GM18511 (cell line): ENCODE data around the gene ROGDI.

ENCODE experiments used
- ATAC-seq: cut with Tn5 transposase; IDR thresholded peaks from one replicate; pipeline ENCODE4 v1.9.1; 2021; ENCODE audit warnings: mild to moderate bottlenecking, moderate library complexity; ENCODE audit not compliant: unreplicated experiment

ROGDI gene, protein sequence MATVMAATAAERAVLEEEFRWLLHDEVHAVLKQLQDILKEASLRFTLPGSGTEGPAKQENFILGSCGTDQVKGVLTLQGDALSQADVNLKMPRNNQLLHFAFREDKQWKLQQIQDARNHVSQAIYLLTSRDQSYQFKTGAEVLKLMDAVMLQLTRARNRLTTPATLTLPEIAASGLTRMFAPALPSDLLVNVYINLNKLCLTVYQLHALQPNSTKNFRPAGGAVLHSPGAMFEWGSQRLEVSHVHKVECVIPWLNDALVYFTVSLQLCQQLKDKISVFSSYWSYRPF

DNA sequence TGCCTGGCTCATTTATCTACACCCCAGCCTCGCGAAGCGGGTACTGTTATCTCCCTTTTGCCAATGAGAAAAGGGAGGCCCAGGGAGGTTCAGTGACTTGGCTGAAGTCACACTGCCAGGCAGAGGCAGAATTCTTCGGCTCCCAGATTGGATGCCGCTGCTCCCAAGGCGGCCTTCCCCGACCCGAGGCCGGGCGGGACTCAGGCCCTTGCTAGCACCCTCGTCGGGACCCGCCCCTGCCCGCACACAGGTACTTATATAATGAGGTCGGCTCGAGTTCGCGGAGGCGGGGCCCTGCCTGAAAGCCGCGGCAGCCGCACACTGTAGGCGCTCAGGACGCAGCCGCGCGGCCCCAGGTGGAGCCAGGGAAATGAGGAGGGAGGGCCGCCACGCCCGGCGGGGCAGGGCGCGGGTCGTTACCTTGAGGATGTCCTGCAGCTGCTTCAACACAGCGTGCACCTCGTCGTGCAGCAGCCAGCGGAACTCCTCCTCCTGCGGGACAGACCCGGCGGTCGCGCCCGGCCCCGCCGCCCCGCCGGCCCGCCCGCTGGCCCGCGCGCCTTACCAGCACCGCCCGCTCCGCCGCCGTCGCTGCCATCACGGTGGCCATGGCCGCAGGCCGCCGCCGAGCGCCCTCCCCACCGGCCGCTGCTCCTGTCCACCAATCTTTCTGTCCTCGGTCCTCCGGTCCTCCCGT lies at the start of gene ROGDI:
ROGDI (minus strand) TSS at position 672 of the 697 bp plus-strand sequence; CDS start at position 610, 62 bp downstream.
- peak; percentile 61 for ATAC-seq

DNA sequence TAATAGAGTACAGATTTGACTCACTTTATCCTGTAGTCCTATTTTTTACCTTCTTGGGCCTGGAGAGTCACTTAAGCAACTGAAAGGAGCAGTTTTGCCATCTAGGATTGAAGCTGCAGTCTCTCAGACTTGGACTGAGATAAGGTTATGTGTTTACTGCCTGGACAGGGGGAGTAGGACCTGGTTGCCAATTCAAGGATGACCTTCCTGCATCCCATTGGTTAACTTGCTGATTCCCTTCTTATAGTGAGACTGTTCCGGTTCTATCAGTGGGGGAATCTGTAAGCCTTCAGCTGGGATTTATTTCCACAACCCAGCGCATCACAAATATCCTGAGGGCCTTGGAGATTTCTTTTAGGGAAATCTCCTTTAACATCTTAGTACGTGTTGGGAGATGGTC lies 47.8 kb upstream of the ROGDI start:
- no peak for ATAC-seq

DNA sequence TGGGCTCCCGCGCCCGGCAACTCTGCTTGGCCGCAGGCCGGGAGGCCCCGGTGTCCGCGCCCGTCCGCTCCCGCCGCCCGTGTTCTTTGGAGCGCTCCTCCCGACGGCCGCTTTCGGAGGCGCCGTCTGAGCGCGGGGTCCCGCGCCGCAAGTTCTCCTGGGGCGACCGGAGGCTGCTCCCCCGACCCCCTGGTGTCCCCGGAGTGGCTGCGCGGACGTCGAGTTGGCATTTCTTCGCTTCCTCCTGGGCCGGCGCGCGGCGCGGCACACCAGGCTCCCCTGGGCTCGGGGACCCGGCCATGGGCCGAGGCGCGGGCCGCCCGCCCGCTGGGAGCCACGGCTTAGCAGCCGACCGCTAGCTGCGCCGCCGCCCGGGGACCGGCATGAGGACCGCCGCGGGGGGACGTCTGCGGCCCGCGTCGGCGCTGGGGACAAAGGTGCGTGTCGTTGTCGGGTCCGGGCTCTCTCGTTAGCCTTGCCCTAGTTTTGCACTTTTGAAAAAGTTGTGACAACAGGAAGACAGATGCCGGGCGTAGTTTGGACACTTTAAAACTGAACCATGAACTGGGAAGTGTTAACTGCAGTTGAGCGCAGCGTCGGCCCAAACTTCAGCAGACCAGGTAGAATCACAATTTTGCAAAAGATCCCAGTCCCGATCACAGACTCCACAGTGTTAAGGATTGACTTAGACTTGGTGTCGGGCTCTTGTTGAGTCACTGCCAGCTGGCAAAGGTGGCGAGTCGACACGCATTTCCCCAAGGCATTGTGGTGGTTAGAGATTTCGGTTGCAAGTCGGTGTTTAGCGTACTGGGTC lies 45.5 kb upstream of the ROGDI start:
- ATAC-seq: peak; percentile 17

DNA sequence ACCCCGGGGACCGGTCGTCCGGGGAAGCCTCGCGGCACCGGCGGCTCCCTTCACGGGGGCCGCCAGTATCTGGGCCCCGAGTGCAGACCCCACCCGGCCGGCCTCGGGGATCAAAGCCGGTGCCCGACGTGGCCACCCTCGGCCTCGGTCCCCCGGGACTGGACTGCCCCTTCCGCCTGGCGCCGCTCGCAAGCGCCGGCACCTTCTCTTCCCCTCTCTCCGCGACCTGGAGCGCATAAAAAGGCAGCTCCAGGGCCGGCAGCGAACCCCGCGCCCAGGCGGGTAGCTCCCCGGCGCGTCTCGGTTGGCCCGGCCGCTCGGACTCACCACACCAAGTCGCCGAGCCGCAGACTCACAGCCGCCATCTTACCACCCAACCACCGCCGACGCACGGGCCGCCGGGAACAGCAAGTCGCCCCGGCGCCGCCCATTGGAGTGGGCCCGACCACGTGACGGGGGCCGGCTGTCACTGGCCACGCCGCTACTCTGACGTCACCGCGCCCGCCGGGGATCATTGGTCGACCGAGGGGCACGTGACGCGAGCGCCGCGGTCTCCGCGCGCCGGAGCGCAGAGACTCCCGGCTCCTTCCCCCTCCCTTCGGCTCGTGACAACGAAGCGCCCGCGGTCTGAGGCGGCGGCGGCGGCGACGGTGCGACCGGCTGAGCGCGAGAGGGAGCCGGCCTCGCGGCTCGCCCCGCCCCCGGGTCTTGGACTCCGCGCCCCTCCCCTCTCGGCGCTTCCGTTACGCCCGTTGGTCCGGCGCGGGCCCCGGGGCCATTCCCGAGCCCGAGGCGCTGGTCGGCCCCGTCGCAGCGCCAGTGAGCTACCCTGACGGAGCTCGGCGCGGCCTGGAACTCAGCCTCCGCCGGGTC lies 44.7 kb upstream of the ROGDI start, which contains the start of the genes GLYR1 and UBN1:
GLYR1 (minus strand) TSS at position 388 of the 873 bp plus-strand sequence; CDS start at position 365, 23 bp downstream.
UBN1 (plus strand) TSS at position 581 of the 873 bp plus-strand sequence. CDS start 5,437 bp downstream, outside the sequence.
- peak; percentile 89 for ATAC-seq

DNA sequence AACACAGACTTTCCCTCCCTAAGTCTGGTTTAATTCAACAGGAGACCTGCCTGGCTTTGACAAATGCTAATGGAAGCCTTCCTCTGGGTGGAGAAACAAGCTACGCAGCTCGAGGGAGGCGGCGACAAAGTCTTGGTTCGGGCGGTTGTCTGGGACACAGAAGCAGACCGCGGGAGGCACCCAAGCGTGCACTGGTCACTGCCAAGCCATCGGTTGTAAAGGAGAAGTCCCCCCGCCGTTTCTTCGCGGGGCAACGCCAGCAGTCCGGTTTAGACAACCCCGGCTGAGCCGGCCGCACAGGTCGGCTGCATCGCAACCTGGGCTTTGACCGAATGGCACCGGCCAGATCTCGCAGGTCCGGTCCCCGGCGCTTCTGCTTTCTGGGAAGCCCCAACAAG lies 44.1 kb upstream of the ROGDI start:
- ATAC-seq: peak; percentile 44

DNA sequence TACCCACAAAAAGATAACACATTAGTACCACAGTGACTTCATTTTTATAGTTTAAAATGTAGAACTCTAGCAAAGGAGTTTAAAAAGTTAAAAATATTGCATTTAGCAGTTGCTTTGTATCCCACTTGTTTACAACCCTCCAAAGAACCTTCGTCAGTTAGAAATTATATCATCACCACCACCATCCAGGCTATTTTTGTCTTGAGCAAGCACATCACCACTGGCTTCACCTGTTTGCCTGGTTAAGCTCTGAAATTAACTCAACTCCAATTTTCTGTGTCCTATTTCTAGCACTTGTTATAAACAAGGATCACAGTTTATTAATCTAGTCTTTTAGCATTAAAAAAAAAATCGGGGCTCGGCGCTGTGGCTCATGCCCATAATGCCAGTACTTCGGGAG lies 38.6 kb upstream of the ROGDI start:
- ATAC-seq: no peak

DNA sequence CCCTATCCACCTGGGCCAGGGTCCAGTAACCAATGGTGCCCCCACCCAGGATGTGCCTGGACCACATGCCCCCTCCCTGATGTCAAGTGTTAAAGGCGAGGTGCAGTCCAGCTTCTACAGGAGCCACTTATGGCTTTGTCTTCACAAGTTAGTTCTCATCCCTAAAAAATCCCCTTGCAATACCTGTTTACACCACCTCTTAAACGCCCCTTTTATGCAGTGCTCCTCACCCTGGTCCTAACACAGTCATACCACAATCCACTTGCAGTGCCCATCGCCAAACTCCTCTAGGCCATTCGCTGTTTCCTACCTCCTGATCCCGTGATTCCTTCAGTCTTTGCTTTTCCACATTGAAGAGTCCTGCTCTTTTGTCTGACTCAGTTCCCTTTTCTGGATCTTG lies 37.5 kb upstream of the ROGDI start:
- no peak for ATAC-seq

DNA sequence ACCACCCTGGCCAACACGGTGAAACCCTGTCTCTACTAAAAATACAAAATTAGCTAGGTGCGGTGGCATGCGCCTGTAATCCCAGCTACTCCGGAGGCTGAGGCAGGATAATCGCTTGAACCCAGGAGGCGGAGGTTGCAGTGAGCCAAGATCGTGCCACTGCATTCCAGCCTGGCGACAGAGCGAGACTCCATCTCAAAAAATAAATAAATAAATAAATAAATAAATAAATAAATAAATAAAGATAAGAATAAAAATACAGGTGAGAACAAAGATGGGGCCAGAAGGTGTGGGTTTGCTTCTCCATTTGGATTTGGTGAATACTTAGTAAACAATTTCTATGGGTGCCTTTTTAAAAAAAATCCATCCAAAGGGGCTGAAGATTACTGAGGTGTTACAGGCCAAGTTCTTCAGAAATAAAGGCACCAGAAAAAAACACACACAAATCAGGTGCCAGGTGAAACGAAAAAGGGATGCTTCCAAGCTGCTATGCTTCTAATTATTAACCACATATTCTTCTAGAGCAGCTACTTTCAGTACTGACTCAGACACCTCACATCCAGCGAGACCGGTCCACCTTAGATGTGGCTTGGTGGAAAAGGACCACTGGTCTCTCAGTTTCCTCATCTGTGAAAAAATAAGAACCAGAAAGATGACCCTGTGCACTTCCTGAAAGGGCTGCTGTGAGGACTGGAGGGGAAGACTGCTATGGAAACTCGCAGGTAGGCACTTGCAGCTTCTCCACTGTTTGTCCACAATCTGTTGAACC lies 35.5 kb upstream of the ROGDI start:
- no peak for ATAC-seq

DNA sequence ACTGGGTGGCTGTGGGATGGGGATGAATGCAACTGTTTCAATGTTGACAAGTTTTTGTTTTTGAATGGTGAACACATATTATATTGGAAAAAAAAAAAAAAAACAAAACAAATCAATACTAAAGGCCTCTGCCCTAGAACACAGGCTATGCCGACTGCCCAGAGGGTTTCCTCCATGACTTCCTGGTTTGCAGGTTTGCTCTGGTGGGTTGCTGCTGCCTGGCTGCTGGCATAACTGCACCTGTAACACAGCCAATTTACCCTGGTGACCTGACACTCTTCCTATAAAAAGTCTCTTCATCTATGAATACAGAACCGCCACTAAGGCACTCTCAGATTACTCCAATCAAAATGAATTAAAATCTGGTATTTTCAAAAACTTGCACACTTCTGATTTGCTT lies 34.3 kb upstream of the ROGDI start:
- no peak for ATAC-seq

DNA sequence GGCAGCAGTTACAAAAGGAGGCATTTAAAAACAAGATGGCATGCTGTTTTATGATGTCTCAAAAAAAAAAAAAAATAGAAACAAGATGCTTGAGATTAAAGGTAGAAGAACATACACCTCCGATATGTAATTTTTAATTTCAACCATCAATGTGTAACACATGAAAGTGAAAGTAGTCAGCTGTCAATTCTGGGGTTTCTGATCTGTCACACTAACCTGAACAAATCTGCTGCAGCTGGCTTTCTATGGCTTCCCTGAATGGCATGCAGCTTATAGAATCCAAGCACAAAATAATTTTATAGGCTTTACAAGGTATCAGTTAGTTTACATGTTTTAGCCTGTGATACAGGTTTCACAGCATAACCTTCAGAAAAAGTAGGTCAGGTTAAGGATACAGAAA lies 31.2 kb upstream of the ROGDI start:
- ATAC-seq: no peak

DNA sequence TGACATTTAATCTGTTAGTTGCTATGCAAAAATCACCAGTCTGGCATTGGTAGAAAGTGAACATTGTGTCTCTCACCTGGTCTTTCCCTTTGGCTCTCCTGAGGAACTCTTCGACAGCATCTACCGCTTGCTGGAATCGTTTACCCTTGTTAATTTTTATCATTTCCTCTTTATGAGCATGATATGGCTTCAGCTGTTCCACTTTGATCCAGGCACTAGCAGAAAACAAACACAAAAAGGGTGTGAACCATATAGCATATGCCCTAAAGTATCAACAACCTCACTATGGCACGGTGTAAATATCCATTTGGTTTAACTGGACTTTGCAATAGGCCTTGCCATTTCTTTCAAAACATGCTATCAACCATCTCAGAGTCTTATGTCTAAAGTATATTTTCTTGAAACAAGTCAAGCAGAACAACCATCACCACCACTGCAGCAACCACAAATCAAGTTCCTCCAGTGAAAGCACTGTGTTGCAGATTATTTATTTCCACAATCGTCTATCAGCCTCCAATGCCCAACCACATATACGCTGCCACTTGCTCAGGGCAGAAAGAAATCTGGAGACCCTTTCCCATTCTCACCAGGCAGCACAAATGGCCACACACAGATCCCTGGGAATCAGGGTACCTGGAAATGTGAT lies 30.4 kb upstream of the ROGDI start:
- ATAC-seq: no peak

DNA sequence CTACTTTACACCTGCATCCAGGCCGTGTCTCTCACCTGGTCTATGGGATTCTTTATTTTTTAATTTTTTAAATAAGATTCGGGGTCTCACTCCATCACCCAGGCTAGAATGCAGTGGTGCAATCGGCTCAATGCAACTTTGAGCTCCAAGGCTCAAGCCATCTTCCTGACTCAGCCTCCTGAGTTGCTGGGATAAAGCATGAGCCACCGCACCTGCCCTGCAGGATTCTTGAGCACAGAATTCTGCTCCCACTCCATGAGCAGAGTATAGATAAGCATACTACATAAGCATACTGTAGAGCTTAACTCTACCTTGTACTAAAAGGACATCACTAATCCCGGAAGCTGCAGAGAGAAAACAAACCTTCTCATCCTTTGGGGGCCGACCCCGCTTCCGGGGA lies 29.2 kb upstream of the ROGDI start:
- ATAC-seq: no peak

DNA sequence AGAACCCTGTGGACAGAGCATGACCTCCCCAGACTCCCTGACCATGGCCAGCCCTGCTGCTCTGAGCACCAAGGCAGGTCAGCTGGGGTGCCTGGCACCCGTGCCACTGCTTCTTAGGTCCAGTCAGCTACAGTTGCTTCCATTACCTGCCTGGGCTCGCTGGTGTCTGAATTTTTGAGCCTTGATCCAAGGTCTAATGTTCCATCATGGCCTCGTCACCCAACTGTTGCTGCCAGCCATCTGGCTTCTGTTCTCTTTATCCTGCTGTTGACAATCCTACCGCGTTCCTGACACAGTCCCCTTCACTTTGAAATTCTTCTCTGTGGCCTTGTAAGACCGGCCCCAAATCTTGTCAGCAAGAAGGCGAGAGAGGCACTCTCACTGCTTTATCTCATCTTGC lies 28.0 kb upstream of the ROGDI start:
- ATAC-seq: no peak

DNA sequence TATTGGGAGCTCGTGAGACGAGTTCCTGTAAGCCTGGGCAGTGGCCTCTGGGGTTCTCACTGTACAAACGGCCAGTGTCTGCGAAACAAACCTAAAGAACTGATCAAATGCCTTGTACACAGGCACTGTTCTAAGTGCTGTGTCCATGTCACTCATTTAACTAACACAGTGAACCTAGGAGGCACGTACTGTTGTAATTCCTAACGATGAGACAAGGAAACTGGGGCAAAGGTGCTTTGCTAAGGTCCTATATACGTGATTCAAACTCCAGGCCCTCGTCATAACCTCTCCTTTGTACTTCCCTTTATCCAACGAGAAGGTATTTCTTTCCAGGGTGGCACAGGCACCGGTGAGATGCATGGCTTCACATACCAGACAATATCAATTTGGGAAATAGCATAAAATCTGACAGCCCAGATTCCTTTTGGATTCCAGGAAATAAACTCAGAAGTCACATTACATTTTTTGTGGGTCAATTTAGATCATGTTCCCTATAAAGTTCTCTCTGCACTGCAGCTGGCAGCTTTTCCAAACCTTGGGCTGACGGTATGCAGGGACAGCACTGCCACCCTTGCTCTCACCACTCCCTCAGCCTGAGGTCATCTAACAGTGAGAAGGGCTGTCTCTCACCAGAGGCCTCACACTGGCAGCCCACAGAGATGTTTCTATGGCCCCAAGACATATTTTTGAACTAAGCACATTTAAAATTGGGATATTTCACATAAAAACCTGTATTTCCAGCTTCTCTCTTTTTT lies 26.3 kb upstream of the ROGDI start:
- no peak for ATAC-seq

DNA sequence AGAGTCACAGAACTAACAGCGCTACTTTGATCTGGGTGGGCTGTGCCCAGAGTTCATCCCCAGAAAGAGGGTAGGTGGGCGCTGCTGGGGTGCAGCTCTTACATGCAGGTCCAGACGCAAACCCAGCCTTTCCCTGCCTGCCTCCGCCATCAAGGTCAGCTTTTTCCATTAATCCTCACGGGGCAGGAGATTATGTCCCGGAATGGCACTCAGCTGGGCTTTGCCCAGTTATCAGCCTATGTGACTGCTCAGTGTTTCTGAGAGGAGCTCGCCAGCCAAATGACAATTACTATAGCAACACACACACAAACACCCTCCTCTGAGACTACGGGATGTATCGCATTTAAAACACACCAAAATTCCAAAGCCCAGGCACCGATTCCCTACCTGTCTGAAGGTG lies 24.5 kb upstream of the ROGDI start:
- ATAC-seq: no peak

DNA sequence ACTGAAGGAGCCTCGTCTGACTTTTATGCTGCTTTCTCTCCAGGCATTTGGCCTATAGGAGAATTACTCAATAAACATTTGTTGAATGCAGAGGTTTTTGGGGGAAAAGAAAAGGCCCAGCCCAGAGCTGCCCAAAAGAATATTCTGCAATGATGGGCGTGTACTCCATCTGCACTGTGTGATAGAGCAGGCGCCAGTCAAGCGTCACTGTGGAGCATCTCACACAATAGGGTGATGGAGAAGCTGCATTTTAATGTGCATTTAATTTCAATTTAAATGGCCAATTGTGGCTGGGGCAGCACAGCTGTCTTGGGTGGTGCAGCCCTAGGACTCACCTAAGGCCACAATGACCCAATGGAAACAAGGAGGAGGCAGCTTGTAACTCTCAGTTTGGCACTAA lies 24.1 kb upstream of the ROGDI start:
- ATAC-seq: no peak

DNA sequence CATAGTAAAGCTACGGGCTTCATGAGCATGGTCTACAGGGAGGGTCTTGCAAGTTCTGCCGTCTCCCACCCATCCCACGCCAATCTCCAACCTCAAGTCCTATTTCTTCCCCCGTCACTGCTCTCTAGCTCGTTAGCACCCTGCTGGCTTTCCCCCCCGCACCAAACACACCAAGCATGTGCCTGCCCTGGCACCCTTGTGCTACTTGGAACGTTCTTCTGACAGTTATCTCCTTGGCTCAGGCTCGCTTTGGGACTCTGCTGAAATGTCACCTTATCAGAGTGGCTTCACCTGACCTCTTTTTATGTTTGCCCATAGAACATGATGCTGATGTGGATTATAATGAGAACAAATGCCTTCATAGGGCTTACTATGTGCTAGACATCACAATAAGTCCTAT lies 22.8 kb upstream of the ROGDI start:
- ATAC-seq: no peak

DNA sequence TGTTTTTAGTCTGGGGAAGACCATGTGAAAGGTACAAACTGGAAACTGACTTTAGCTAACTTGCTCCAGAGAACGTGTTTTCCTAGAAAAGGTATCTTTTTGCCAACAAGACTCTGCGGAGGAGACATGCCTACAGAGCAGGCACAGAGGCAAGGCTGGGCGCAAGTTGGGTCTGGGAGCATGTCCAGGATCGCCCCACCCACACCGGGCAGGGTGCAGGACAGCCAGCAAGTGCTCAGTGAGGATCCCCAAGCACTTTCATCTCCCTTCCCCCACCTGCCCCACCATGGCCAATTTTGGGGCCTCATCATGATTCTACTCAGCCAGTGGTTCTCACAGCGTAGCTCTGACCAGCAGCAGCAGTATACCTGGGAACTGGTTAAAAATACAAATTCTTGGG lies 18.2 kb upstream of the ROGDI start:
- no peak for ATAC-seq
